SKM-1 treated with dmso at 0.1 percent for 144 hours (cell line): ENCODE data around the gene CECR2.
"Not testable (repeated sequence)": the region's sequence is repeated elsewhere in the genome, so short reads cannot be mapped to it uniquely, and the experiment has no call there.

ENCODE experiments used
- DNase-seq: peaks from one replicate; lab custom pipeline; 2025; ENCODE audit not compliant: unreplicated experiment; lab: John Stamatoyannopoulos, UW

The CECR2 gene

DNA sequence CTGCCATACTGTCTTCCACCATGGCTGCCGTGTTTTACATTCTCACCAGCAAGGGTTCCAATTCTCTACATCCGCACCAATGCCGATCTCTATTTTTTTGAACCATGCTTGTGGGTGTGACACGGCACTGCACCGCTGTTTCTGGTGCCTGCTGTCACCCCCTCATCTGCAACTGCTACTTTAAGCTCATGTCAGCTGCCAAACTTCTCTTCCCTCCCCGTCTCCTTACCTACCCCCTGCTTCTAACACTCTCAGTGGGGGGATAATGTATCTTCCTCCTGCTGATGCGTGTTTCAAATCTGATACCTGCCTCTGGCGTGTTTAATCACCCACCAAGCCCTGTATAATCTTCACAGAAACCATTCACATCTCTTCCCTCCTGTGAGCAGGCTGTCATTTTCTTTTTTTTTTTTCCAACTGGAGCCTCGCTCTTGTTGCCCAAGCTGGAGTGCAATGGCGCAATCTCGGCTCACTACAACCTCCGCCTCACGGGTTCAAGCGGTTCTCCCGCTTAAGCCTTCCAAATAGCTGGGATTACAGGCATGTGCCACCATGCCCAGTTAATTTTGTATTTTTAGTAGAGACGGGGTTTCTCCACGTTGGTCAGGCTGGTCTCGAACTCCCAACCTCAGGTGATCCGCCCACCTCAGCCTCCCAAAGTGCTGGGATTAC is 196.9 kb downstream of the CECR2 start:
- not testable (repeated sequence) for DNase-seq

- no peak for DNase-seq
Observed at GRCh38 chr22:17566776-17567175, 197.5 kb downstream of the CECR2 start.

DNA sequence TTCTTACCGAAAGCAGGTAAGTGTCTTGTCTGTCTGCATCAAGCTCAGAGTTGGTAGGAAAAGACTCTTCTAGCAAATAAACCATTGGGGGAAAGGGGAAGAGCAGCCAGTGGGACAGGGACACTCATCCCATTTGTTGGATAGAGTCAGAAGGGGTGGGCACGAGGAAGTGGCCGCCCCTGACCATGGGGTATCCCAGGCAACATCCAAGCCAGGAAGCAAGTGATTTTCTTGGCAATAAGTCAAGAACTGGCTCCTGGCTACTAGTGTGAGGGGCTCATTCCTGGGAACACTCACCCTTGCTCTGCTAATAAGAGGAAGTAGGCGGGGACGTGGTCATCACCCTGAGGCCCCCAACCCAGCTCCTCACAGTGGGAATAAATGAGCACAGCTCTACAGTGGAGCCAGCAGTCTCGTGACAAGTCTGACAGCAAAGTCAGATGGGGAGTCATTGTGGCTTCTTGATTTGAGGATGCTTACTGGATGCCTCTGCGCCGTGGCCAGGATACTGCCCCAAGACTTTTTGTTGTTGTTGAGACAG is 200.8 kb downstream of the CECR2 start:
- DNase-seq: no peak

- DNase-seq: no peak
Observed at GRCh38 chr22:17570851-17571631, 201.8 kb downstream of the CECR2 start.

GRCh38 chr22:17575151-17575550 is 205.9 kb downstream of the CECR2 start:
- no peak for DNase-seq

- DNase-seq: no peak
Observed at GRCh38 chr22:17575681-17576080, 206.4 kb downstream of the CECR2 start.

- DNase-seq: no peak
Observed at GRCh38 chr22:17576470-17576869, 207.2 kb downstream of the CECR2 start.

GRCh38 chr22:17578136-17578754 is 209.0 kb downstream of the CECR2 start:
- no peak for DNase-seq

DNA sequence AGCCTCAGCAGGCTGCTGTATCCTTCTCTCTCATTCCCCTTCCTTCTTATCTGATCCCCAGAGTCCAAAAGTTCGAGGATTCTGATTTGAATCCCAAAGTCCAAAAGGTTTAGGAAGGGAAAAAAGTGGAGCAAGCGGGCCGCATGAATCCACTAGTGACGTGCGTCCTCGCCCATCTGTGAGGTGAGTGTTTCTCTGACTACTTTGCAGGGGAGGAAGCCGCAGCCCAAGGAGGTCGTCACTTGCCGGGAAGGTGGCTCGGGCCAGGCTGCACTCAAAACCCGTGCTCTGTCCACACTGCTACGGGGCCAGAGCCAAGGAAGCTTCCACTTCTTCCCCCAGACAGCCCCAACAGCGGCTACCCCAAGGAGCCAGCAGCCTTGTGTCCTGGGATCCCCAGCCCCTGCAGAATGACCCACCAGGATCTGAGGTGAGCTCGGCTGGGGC is 210.3 kb downstream of the CECR2 start:
- DNase-seq: no peak

DNA sequence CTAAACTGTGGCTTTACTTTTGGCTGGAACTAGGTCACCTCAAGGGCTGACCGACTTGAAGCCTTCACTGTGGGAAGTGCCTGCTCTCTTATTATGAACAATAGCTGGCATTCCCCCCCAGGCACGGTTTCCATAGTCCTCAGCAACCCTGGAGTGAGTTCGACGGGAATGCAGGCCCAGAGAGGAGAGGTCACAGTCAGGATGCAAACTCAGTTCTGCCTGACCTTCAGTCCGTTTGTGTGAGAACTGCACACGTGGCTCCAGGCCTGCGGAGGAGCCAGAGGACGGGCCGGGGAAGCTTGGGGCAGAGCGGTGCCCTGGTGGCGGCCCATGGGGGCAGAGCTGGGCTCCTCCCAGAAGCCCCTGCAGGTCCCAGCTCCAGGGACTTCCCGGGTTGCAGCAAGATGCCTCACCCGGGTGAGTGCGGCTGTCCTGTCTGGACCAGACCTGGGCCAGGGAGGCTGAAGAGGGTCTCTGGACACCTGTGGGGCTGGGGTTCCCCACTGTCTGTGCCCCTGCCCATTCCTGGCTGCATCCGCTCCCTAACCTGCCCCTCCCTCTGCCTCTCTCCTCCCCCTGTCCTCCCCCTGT is 211.3 kb downstream of the CECR2 start:
- DNase-seq: no peak

DNA sequence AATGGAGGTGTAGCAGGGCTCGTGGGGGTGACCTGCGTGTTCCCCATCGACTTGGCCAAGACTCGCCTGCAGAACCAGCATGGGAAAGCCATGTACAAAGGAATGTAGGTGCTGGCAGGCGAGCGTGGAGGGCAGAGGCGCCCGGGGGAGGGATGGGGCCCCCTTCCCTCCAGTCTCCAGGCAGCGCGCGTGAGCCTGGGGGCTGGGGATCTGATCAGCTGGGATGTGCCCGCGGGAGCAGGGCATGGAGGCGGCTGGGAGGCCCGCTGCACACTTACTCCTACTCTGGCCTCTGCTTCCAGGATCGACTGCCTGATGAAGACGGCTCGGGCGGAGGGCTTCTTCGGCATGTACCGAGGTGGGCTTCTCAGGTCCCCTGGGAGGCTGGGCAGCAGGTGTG is 211.8 kb downstream of the CECR2 start:
- no peak for DNase-seq

DNA sequence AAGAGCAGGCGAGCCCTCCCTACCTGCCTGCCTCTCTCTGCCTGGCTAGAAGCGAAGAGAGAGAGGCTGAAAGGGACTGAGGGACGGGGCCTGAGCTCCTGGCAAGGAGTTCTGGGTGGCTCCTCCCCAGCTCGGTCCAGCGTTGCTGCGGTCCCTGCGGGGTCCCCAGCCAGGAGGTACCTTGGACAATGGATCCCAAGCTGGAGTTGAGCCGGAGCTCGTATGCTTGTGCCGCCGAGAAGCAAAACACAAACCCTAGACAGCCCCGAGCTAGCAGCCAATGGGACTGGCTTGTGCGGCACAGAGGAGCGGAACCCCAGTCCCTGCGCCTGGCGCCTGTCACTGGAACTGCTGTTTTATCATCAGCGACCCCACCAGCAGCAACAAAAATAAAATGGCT is 212.4 kb downstream of the CECR2 start:
- DNase-seq: no peak

DNA sequence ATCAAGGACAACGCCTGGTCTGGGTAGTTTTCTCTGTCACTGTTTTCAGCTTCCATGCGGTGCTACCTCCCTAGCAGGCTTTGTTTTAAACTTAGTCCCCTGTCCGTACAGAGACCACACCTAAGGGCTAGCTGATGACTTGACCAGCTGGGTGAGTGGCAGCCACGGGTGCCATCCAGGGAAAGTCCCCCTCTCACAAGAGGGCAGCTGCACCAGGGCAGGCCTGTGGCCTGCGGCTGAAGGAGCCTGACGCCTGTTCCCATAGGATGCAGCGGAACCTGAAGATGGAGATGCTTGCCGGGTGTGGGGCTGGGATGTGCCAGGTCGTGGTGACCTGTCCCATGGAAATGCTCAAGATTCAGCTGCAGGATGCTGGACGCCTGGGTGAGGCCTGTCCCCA is 213.9 kb downstream of the CECR2 start:
- no peak for DNase-seq

DNA sequence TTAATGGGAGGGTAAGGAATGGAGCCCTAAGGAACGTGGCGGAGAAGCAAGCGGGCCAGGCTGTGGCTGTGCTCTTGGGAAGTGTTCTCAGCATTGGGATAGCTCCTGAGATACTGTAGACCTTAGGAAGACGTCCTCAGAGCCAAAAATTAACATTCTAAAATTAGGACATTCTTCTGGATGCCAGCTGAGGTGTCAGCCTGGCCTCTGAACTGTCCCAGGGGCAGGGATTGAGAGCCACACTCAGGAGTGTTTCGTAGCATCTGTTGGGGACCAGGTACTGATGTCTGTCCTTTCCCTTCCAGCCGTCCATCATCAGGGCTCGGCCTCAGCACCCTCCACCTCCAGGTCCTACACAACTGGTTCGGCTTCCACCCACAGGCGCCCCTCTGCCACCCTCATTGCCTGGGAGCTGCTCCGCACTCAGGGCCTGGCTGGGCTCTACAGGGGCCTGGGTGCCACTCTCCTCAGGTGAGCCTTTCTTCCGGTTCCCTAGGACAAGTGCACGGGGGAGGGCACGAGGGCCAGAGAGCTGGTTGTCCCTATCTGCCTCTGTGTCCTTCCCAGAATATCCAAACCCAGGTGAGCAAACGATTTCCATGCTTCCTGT is 217.7 kb downstream of the CECR2 start:
- DNase-seq: no peak

- no peak for DNase-seq
Observed at GRCh38 chr22:17587629-17588028, 218.4 kb downstream of the CECR2 start.

GRCh38 chr22:17588606-17589005 is 219.3 kb downstream of the CECR2 start:
- no peak for DNase-seq

DNA sequence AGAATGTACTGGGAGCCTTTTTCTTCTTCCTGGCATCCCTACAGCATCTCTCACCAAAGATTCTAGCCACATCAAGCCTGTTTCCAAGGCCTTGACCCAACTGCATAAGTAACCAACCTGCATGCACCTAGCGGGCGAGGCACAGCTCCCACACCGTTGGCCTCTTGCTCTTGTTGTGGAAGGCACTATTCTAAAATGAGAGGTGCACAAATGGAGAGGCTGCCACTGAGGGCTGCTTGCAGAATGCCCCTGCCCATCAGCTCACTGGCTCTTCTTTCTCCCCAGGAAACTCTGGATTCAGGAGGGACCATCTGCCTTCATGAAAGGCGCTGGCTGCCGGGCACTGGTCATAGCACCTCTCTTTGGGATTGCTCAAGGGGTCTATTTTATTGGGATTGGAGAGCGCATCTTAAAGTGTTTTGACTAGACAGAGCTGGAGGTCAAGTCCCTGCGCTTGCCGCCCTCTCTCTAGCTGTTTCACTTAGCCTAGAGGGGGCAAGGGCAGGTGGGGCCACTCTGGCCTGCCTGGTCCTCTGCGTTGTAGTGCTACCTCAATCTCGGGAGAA is 220.6 kb downstream of the CECR2 start:
- DNase-seq: no peak

- DNase-seq: no peak
Observed at GRCh38 chr22:17590586-17590985, 221.3 kb downstream of the CECR2 start.

DNA sequence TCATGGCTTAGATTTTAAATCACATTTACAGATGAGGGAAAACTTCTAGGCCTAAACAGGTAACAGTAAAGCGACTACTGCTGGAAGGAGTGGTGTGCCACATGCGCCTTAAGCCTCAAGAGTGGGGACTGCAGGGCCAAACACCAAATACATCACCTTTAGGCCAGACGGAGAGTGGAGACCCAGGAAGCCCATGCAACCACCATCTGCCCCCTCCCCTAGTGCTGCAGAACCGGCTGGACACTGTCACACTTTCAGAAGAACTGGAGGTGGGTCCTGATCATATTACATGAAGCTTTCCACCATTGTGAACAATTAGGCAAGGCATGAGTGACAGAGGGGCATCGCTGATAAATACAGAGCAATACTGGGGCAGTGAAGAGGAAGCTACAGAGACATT is 222.9 kb downstream of the CECR2 start:
- no peak for DNase-seq

DNA sequence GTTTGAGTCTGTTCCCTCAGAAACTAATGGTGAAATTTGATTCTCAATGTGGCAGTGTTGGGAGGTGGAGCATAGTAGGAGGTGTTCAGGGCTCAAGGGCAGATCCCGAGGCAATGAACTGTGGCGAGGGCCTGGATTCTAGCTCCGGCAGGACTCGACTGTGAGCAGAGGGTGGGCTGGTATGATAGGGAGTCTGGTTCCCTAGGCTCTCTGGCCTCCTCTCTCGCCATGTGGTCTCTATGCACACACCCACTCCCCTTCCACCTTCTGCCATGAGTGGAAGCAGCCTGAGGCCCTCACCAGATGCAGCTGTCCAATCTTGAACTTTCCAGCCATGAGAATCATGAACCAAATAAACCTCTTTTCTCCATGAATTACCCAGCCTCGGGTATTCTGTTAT is 227.0 kb downstream of the CECR2 start:
- DNase-seq: no peak

DNA sequence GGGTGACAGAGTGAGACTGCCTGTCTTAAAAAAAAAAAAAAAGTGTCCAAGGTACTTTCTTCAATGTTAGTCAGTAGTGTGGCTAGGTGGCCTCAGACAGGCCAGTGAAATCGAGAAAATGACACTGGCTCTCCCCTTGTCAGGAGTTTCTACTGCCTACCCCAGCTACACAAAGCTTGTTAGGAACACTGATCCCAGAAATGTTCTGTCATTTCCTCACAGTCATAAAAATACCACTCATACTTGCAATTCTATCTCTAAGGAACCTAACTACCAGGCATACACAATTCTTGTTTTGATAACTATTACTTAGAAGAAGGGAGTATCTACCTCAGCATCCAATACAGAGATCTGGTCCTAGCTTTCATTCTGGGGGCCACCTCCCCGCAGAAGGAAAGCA is 228.0 kb downstream of the CECR2 start:
- DNase-seq: no peak
